HUES6 (cell line): Measurements from ENCODE around the gene TMEM9.

Experiments used
- H3K27ac ChIP-seq: 2 replicates; pipeline ENCODE4 v1.7.0; 2013; ENCODE audit warnings: low read depth, mild to moderate bottlenecking, low read length, inconsistent platforms
- H3K27me3 ChIP-seq: 2 replicates; pipeline ENCODE4 v1.6.1; 2013; ENCODE audit warnings: low read length; ENCODE audit not compliant: control insufficient read depth, insufficient read depth
- H3K36me3 ChIP-seq: 2 replicates; pipeline ENCODE4 v1.6.1; 2013; ENCODE audit warnings: low read length; ENCODE audit not compliant: control insufficient read depth, insufficient read depth
- H3K4me1 ChIP-seq: 2 replicates; pipeline ENCODE4 v1.6.1; 2013; ENCODE audit warnings: low read length; ENCODE audit not compliant: control insufficient read depth, insufficient read depth
- H3K4me3 ChIP-seq: 2 replicates; pipeline ENCODE4 v1.5.1; 2013; ENCODE audit warnings: low read depth, low read length
- H3K9ac ChIP-seq: one replicate; pipeline ENCODE4 v1.6.1; 2013; ENCODE audit warnings: mild to moderate bottlenecking, low read length
- H3K9me3 ChIP-seq: 2 replicates; pipeline ENCODE4 v1.6.1; 2013; ENCODE audit warnings: low read depth, low read length; ENCODE audit not compliant: control insufficient read depth, insufficient read depth

TMEM9 gene

GRCh38 chr1:201098992-201099677 lies 55.1 kb downstream of the TMEM9 start:
- Histone ChIP-seq H3K4me1 (peaks cover 4% of the 10 kb centered on the region; the same call in 1 of the 2 replicates), H3K9me3 (no peaks in the 10 kb centered on the region), H3K4me3 (no peak overlapping the region), H3K36me3 (no peaks in the 10 kb centered on the region), H3K27ac (no peak overlapping the region), H3K9ac (no peak overlapping the region), H3K27me3 (peaks cover 38% of the 10 kb centered on the region; the same call in 1 of the 2 replicates)

- no peak overlapping the region for H3K4me3 ChIP-seq
- no peaks in the 10 kb centered on the region for H3K9me3 ChIP-seq
- no peak overlapping the region for H3K27ac ChIP-seq
- no peak overlapping the region for H3K9ac ChIP-seq
- H3K27me3 ChIP-seq, result peaks cover 26% of the 10 kb centered on the region; the same call in 1 of the 2 replicates
- no peaks in the 10 kb centered on the region for H3K36me3 ChIP-seq
- H3K4me1 ChIP-seq, result no peaks in the 10 kb centered on the region
These were observed 57.1 kb downstream of the TMEM9 start for GRCh38 chr1:201096977-201097856.

GRCh38 chr1:201096041-201096461 lies 58.2 kb downstream of the TMEM9 start:
- Histone ChIP-seq H3K27ac (no peak overlapping the region), H3K4me3 (no peak overlapping the region), H3K9ac (no peak overlapping the region), H3K9me3 (no peaks in the 10 kb centered on the region), H3K4me1 (no peaks in the 10 kb centered on the region), H3K27me3 (peaks cover 18% of the 10 kb centered on the region; the same call in 1 of the 2 replicates), H3K36me3 (no peaks in the 10 kb centered on the region)

- no peaks in the 10 kb centered on the region for H3K9me3 ChIP-seq
- H3K27me3 ChIP-seq, result peaks cover 18% of the 10 kb centered on the region; the same call in 1 of the 2 replicates
- no peaks in the 10 kb centered on the region for H3K4me1 ChIP-seq
- H3K36me3 ChIP-seq, result no peaks in the 10 kb centered on the region
- H3K9ac ChIP-seq, result no peak overlapping the region
- no peak overlapping the region for H3K27ac ChIP-seq
- no peak overlapping the region for H3K4me3 ChIP-seq
These were observed 58.7 kb downstream of the TMEM9 start for GRCh38 chr1:201095581-201095980.

- Histone ChIP-seq H3K4me1 (no peaks in the 10 kb centered on the region), H3K27me3 (peaks cover 15% of the 10 kb centered on the region; the same call in 1 of the 2 replicates), H3K36me3 (no peaks in the 10 kb centered on the region)
These were observed 59.4 kb downstream of the TMEM9 start for GRCh38 chr1:201094832-201095231.

GRCh38 chr1:201093962-201094361 lies 60.3 kb downstream of the TMEM9 start:
- H3K36me3 ChIP-seq, result no peaks in the 10 kb centered on the region
- no peaks in the 10 kb centered on the region for H3K9me3 ChIP-seq
- no peak overlapping the region for H3K9ac ChIP-seq
- H3K27ac ChIP-seq, result no peak overlapping the region
- H3K27me3 ChIP-seq, result peaks cover 15% of the 10 kb centered on the region; the same call in 1 of the 2 replicates
- H3K4me3 ChIP-seq, result no peak overlapping the region
- peaks cover 4% of the 10 kb centered on the region; the same call in 1 of the 2 replicates for H3K4me1 ChIP-seq

More at GRCh38 chr1:201094832-201095231, 59.4 kb downstream of the TMEM9 start:
- Histone ChIP-seq H3K27ac (no peak overlapping the region), H3K9ac (no peak overlapping the region), H3K9me3 (no peaks in the 10 kb centered on the region), H3K4me3 (no peak overlapping the region)

- Histone ChIP-seq H3K4me3 (no peak overlapping the region), H3K36me3 (no peaks in the 10 kb centered on the region), H3K9me3 (no peaks in the 10 kb centered on the region), H3K9ac (no peak overlapping the region), H3K4me1 (peaks cover 4% of the 10 kb centered on the region; the same call in 1 of the 2 replicates), H3K27me3 (peaks cover 15% of the 10 kb centered on the region; the same call in 1 of the 2 replicates), H3K27ac (no peak overlapping the region)
These were observed 60.7 kb downstream of the TMEM9 start for GRCh38 chr1:201093561-201093960.

- Histone ChIP-seq H3K27ac (no peak overlapping the region), H3K4me3 (no peak overlapping the region), H3K27me3 (peaks cover 14% of the 10 kb centered on the region; the same call in 1 of the 2 replicates), H3K4me1 (peaks cover 4% of the 10 kb centered on the region; the same call in 1 of the 2 replicates), H3K9me3 (no peaks in the 10 kb centered on the region), H3K9ac (no peak overlapping the region), H3K36me3 (no peaks in the 10 kb centered on the region)
These were observed 61.5 kb downstream of the TMEM9 start for GRCh38 chr1:201092738-201093137.

- Histone ChIP-seq H3K27me3 (peaks cover 11% of the 10 kb centered on the region; the same call in 1 of the 2 replicates), H3K36me3 (no peaks in the 10 kb centered on the region), H3K4me1 (peaks cover 4% of the 10 kb centered on the region; the same call in 1 of the 2 replicates), H3K27ac (no peak overlapping the region), H3K9ac (no peak overlapping the region), H3K9me3 (no peaks in the 10 kb centered on the region), H3K4me3 (no peak overlapping the region)
These were observed 63.0 kb downstream of the TMEM9 start for GRCh38 chr1:201091256-201091655.

GRCh38 chr1:201090541-201090940 lies 63.7 kb downstream of the TMEM9 start:
- Histone ChIP-seq H3K4me1 (peaks cover 4% of the 10 kb centered on the region; the same call in 1 of the 2 replicates), H3K27ac (no peak overlapping the region), H3K9ac (no peak overlapping the region), H3K27me3 (peaks cover 5% of the 10 kb centered on the region; the same call in 1 of the 2 replicates), H3K36me3 (no peaks in the 10 kb centered on the region), H3K9me3 (no peaks in the 10 kb centered on the region), H3K4me3 (no peak overlapping the region)
